GM19025 (cell line): ENCODE measurements around the gene CD74.

Experiments used
- ATAC-seq: cut with Tn5 transposase; IDR thresholded peaks from one replicate; pipeline ENCODE4 v1.9.1; 2021; ENCODE audit warnings: mild to moderate bottlenecking, low read depth, moderate library complexity; ENCODE audit not compliant: unreplicated experiment

The CD74 gene

GRCh38 chr5:150398722-150399523 is 13.8 kb downstream of the CD74 start:
- peak; percentile 51 for ATAC-seq

GRCh38 chr5:150397782-150398721 is 14.7 kb downstream of the CD74 start:
- no peak for ATAC-seq

- no peak for ATAC-seq
These were observed 15.4 kb downstream of the CD74 start for GRCh38 chr5:150397146-150397781.

GRCh38 chr5:150396267-150396666 is 16.4 kb downstream of the CD74 start:
- ATAC-seq = no peak

- no peak for ATAC-seq
These were observed 17.1 kb downstream of the CD74 start for GRCh38 chr5:150395688-150395975.

GRCh38 chr5:150394912-150395687 is 17.6 kb downstream of the CD74 start:
- no peak for ATAC-seq

GRCh38 chr5:150394131-150394530 is 18.6 kb downstream of the CD74 start:
- peak; percentile 48 for ATAC-seq

GRCh38 chr5:150393096-150393645 is 19.5 kb downstream of the CD74 start:
- no peak for ATAC-seq

GRCh38 chr5:150392680-150393079 is 20.0 kb downstream of the CD74 start:
- no peak for ATAC-seq

GRCh38 chr5:150391986-150392385 is 20.7 kb downstream of the CD74 start:
- ATAC-seq = no peak

- no peak for ATAC-seq
These were observed 21.5 kb downstream of the CD74 start for GRCh38 chr5:150391064-150391834.

GRCh38 chr5:150389531-150390266 is 23.0 kb downstream of the CD74 start:
- ATAC-seq = no peak

- no peak for ATAC-seq
These were observed 26.5 kb downstream of the CD74 start for GRCh38 chr5:150386024-150386855.

- ATAC-seq = no peak
These were observed 28.0 kb downstream of the CD74 start for GRCh38 chr5:150384701-150385100.

GRCh38 chr5:150377964-150378694 is 34.6 kb downstream of the CD74 start:
- no peak for ATAC-seq

- ATAC-seq = no peak
These were observed 35.6 kb downstream of the CD74 start for GRCh38 chr5:150376799-150377771.
